ENCODE results near the gene FBXO31. TPM values are rescaled to one million over a fixed set of nuclear protein-coding genes. Genes with fewer than 3 reads are reported as not detected.

Gene FBXO31
- polyA plus RNA-seq, 1 donor from 2014 or later = 20.6 TPM

DNA sequence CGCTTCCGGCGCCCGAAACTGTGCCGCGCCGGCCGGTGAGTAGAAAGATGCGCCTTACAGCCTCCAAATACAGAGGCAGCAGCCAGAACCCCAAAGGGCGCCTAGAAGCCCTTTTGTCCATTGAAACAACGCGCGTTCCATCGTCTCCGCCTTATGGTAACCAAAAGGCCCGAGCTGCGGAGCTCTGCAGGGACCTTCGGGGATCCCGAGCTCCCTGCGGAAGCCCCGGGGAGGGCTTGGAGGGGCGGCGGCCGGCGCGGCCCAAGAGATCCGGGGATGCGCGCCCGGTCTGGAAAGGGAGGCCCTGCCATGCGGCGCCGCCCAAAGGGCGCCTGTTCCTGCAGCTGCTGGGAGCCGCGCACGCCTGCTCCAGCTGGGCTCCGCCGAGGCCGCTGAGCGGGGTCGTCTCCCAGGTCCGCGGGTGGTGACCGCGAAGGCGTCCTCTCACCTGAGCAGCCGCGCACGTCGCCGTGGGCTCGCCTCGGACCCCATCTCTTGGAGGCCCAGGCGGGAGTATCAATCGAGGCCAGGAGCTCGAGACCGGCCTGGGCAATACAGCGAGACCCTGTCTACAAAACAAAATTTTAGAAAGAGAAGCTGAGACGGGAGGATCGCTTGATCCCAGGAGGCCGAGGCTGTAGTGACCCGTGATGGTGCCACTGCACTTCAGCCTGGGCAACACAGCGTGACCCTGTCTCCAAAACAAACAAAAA, 742 bp upstream of the FBXO31 start:
- Histone ChIP-seq H3K36me3 (ENCODE audit: insufficient read depth, low read length) (no peaks in the 10 kb centered on the region), H3K4me3 (ENCODE audit: low read length) (peak overlapping the region; percentile 95), H3K27ac (ENCODE audit: low read length) (peak overlapping the region; percentile 93), H3K27me3 (ENCODE audit: insufficient read depth, low read depth, low read length) (no peaks in the 10 kb centered on the region), H3K9me2 (ENCODE audit: insufficient read depth, low read length) (no peaks in the 10 kb centered on the region), H4K20me1 (ENCODE audit: insufficient read depth) (no peaks in the 10 kb centered on the region), H3K79me2 (replicated peaks; ENCODE audit: insufficient read depth, low read length) (peaks cover 14% of the 10 kb centered on the region), H3F3A (ENCODE audit: insufficient read depth, low read length, poor library complexity, severe bottlenecking) (no peaks in the 10 kb centered on the region), H3K9ac (ENCODE audit: low read length) (peak overlapping the region; percentile 93), H2AFZ (ENCODE audit: low read depth, low read length) (peak overlapping the region; percentile 76), H3K9me3 (ENCODE audit: low read length) (no peaks in the 10 kb centered on the region), H3K4me2 (ENCODE audit: low read length) (peak overlapping the region; percentile 48)
- TF ChIP-seq TAF1 (IDR thresholded peaks at IDR 0.05; ENCODE audit: low read depth) (peak; percentile 69), EZH2 (IDR thresholded peaks at IDR 0.05; ENCODE audit: borderline replicate concordance, insufficient read depth, low read length, poor library complexity, severe bottlenecking) (no peak), POLR2AphosphoS5 (IDR thresholded peaks at IDR 0.05) (no peak), RAD21 (conservative IDR thresholded peaks at IDR 0.05) (no peak), SMC3 (conservative IDR thresholded peaks at IDR 0.05; ENCODE audit: poor library complexity) (no peak), MXI1 (conservative IDR thresholded peaks at IDR 0.05; ENCODE audit: poor library complexity, severe bottlenecking) (peak; percentile 25)
- TF ChIP-seq, protein P1, sequence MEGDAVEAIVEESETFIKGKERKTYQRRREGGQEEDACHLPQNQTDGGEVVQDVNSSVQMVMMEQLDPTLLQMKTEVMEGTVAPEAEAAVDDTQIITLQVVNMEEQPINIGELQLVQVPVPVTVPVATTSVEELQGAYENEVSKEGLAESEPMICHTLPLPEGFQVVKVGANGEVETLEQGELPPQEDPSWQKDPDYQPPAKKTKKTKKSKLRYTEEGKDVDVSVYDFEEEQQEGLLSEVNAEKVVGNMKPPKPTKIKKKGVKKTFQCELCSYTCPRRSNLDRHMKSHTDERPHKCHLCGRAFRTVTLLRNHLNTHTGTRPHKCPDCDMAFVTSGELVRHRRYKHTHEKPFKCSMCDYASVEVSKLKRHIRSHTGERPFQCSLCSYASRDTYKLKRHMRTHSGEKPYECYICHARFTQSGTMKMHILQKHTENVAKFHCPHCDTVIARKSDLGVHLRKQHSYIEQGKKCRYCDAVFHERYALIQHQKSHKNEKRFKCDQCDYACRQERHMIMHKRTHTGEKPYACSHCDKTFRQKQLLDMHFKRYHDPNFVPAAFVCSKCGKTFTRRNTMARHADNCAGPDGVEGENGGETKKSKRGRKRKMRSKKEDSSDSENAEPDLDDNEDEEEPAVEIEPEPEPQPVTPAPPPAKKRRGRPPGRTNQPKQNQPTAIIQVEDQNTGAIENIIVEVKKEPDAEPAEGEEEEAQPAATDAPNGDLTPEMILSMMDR (IDR thresholded peaks at IDR 0.05; ENCODE audit: poor library complexity, severe bottlenecking) = peak; percentile 15
- TF ChIP-seq, protein P2, sequence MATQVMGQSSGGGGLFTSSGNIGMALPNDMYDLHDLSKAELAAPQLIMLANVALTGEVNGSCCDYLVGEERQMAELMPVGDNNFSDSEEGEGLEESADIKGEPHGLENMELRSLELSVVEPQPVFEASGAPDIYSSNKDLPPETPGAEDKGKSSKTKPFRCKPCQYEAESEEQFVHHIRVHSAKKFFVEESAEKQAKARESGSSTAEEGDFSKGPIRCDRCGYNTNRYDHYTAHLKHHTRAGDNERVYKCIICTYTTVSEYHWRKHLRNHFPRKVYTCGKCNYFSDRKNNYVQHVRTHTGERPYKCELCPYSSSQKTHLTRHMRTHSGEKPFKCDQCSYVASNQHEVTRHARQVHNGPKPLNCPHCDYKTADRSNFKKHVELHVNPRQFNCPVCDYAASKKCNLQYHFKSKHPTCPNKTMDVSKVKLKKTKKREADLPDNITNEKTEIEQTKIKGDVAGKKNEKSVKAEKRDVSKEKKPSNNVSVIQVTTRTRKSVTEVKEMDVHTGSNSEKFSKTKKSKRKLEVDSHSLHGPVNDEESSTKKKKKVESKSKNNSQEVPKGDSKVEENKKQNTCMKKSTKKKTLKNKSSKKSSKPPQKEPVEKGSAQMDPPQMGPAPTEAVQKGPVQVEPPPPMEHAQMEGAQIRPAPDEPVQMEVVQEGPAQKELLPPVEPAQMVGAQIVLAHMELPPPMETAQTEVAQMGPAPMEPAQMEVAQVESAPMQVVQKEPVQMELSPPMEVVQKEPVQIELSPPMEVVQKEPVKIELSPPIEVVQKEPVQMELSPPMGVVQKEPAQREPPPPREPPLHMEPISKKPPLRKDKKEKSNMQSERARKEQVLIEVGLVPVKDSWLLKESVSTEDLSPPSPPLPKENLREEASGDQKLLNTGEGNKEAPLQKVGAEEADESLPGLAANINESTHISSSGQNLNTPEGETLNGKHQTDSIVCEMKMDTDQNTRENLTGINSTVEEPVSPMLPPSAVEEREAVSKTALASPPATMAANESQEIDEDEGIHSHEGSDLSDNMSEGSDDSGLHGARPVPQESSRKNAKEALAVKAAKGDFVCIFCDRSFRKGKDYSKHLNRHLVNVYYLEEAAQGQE (IDR thresholded peaks at IDR 0.05; ENCODE audit: borderline replicate concordance) = peak; percentile 71

DNA sequence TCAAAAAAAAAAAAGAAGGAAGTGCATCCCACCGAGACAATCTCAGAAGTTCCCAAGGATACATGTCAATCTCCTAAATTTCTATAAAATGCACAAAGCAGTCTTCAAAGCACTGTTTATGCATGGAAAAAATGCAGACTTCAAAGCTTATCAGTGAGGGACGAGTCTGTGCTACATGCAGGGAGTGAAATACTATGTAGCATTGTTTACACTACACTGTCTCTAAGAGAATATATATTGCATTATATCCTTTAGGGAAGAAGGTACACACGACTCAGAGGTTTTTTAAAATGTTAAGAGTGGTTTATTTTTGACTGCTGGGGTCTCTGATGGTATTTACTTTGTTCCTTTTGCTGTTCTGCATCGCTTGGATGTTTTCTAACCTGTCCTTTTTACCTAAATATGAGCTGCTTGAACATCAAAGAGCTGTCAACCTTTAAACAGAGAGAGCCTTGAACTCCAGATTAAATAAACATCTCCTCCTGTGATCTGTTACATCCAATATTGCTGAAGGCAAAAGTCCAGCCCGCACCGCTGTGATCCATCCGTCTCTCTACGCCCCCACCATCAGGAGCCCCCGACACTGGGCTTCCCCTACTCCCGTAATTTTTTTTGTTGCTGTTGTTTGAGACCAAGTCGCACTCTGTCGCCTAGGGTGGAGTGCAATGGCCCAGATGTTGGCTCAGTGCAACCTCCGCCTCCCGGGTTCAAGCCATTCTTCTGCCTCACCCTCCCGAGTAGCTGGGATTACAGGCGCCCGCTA, 1.4 kb downstream of the FBXO31 start:
- Histone ChIP-seq H4K20me1 (ENCODE audit: insufficient read depth) (no peaks in the 10 kb centered on the region), H3K4me3 (ENCODE audit: low read length) (peak overlapping the region; percentile 87), H3K27ac (ENCODE audit: low read length) (peak overlapping the region; percentile 63), H3K9me3 (ENCODE audit: low read length) (no peaks in the 10 kb centered on the region), H3F3A (ENCODE audit: insufficient read depth, low read length, poor library complexity, severe bottlenecking) (no peaks in the 10 kb centered on the region), H3K4me2 (ENCODE audit: low read length) (peak overlapping the region; percentile 25), H3K79me2 (replicated peaks; ENCODE audit: insufficient read depth, low read length) (peaks cover 19% of the 10 kb centered on the region), H2AFZ (ENCODE audit: low read depth, low read length) (no peak overlapping the region), H3K9me2 (ENCODE audit: insufficient read depth, low read length) (no peaks in the 10 kb centered on the region), H3K27me3 (ENCODE audit: insufficient read depth, low read depth, low read length) (no peaks in the 10 kb centered on the region), H3K36me3 (ENCODE audit: insufficient read depth, low read length) (no peaks in the 10 kb centered on the region), H3K9ac (ENCODE audit: low read length) (peak overlapping the region; percentile 72)
- no peak for TF ChIP-seq EZH2 (IDR thresholded peaks at IDR 0.05; ENCODE audit: borderline replicate concordance, insufficient read depth, low read length, poor library complexity, severe bottlenecking)
- TF ChIP-seq, protein P1 (IDR thresholded peaks at IDR 0.05; ENCODE audit: poor library complexity, severe bottlenecking) = no peak
- peak; percentile 1 for TF ChIP-seq MXI1 (conservative IDR thresholded peaks at IDR 0.05; ENCODE audit: poor library complexity, severe bottlenecking)
